Measurements from ENCODE around the gene GTF2F1.

The GTF2F1 gene

GRCh38 chr19:6333439-6333838 lies 59.5 kb downstream of the GTF2F1 start, which contains the start of gene ACER1:
Gene ACER1, minus strand, starts transcription at chr19:6333612. Its CDS starts 61 bp downstream, at chr19:6333551.
- ChIA-PET POLR2A (no interaction called here), CTCF (no interaction called here)
- no peak for DNase-seq (ENCODE audit: extremely low spot score)
- TF ChIP-seq LEF1 (IDR thresholded peaks at IDR 0.05; ENCODE audit: borderline replicate concordance) (no peak), L3MBTL2 (conservative IDR thresholded peaks at IDR 0.05) (no peak), ARNT (IDR thresholded peaks at IDR 0.05) (no peak), FOXM1 (IDR thresholded peaks at IDR 0.05; ENCODE audit: borderline replicate concordance) (no peak), PKNOX1 (IDR thresholded peaks at IDR 0.05) (no peak), HDGF (IDR thresholded peaks at IDR 0.05; ENCODE audit: borderline replicate concordance) (no peak), NFRKB (IDR thresholded peaks at IDR 0.05) (no peak), ZNF384 (IDR thresholded peaks at IDR 0.05) (no peak), FOXA1 (IDR thresholded peaks at IDR 0.05) (no peak), BHLHE40 (IDR thresholded peaks at IDR 0.05; ENCODE audit: borderline replicate concordance) (no peak), SUZ12 (IDR thresholded peaks at IDR 0.05) (no peak), ELF4 (IDR thresholded peaks at IDR 0.05) (no peak), TARDBP (IDR thresholded peaks at IDR 0.05) (no peak), CTBP1 (IDR thresholded peaks at IDR 0.05; ENCODE audit: borderline replicate concordance) (no peak), FOXK2 (IDR thresholded peaks at IDR 0.05) (no peak)

Data from HEK293T (cell line).